Activated CD8-positive, alpha-beta memory T cell treated with anti-CD3 and anti-CD28 coated beads, Interleukin-2, amount 50 U/mL, for 48 hours (primary cell): ENCODE results near the gene ZNF69.
"Not testable (repeated sequence)": the region's sequence is repeated elsewhere in the genome, so short reads cannot be mapped to it uniquely, and the experiment has no call there.

Experiments
- DNase-seq: peaks from one replicate; pipeline ENCODE4 v3.0.0-alpha.2; 2020

The ZNF69 gene

GRCh38 chr19:11887611-11888531 is at the start of gene ZNF69:
Gene ZNF69, plus strand, starts transcription at chr19:11887782. Its CDS starts 142 bp downstream, at chr19:11887924.
- DNase-seq: peak; percentile 83

GRCh38 chr19:11843722-11844121 is 43.9 kb upstream of the ZNF69 start:
- DNase-seq: no peak

DNA sequence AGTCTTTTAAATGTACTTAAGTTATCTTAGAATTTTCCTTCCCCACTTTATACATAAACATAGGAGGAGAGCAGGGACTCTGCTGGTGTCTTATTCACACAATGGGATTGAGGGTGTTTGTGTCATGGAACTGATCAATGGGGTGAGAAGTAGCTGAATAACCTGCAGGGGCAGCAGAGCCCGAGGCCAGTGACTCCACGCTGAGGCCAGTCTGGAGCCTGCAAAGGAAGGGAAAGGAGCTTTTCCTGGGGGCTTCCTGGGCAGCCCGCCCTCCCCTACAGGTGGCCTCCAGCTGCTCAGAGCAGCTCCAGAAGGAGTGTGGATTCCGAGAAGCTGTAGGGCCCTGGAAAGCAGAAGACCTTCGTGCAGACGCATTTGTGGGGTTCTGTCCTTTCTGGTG is 40.0 kb upstream of the ZNF69 start:
- not testable (repeated sequence) for DNase-seq

DNA sequence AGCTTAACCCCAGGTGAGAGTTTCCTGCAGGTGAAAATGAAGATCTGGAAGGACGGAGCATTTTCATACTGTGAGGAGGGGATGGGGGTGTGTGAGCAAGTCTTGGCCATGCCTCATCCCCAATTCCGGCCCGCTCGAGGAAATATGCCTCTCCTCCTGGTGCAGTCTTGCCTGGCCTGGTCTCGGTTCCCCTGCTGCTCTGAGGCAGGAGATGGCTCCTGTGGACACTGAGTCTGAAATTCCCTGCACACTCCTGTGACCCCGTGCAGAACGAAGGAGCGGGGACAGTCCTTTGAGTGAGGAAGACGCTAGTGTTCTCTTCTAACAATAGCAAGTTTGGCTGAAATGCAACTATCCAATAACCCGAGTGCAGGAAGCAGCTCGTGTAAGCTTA is 39.4 kb upstream of the ZNF69 start:
- DNase-seq: no peak

GRCh38 chr19:11848594-11849469 is 38.8 kb upstream of the ZNF69 start, which contains the start of gene ZNF439:
Gene ZNF439, plus strand, starts transcription at chr19:11848726. Its CDS starts 142 bp downstream, at chr19:11848868.
- peak; percentile 92 for DNase-seq

GRCh38 chr19:11850289-11850688 is 37.3 kb upstream of the ZNF69 start:
- DNase-seq: not testable (repeated sequence)

DNA sequence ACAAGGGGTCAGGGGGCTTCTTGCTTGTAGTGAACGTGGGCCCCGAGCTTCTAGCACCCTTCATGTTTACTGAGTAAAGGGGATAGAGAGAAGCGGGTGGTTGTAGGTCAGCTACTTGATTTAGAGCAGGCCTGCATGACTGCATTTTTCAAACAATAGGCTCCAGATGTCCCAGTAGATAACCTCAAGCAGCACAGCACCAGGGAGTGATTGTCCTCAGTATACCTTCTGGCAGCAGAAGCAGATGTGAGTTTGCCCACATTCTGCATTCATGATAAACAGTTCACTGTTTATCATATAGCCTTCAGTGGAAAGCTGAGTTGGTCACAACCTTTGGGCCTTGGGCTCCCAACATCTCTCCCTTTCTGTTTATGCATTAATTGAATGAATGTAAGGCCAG is 34.2 kb upstream of the ZNF69 start:
- no peak for DNase-seq

DNA sequence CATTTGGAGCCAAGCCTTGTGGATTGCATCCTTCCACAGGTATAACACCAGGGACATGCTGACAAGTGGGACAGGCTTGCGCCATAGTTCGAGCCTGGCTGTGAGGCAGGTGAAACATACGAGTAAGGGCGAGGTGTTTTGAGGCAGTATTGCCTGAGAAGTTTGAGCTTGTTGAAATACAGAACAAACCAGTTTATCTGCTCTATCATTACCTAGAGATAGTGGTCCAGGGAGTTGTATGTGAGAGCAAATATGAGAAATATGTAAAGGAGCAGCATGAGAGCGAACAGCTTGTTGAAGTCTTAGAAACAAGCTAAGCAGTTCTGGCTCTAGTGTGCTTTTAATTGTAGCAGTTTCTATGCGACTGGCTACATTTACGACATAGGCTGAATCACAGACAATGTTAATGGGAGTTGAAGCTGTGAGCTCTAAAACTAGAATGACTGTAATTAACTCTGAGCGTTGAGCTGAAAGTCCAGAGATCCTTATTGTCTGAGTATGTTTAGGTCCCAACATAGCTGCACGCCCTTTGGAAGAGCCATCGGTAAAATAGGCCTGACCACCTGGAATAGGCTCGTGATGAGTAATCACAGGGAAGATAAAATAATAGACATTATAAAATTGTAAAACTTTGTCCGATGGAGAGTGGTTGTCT is 30.9 kb upstream of the ZNF69 start:
- no peak for DNase-seq

DNA sequence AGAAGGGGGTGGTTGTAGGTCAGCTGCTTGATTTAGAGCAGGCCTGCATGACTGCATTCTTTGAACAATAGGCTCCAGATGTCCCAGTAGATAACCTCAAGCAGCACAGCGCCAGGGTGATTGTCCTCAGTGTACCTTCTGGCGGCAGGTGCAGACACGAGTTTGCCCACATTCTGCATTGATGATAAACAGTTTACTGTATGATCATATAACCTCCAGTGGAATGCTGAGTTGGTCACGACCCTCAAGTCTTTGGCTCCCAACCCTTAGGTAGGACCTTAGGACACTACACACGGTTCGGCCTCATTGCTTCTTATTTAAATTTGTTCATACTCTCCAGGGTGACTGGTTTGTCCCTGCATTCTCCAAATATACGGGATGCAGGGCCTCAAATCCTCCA is 26.9 kb upstream of the ZNF69 start:
- no peak for DNase-seq

DNA sequence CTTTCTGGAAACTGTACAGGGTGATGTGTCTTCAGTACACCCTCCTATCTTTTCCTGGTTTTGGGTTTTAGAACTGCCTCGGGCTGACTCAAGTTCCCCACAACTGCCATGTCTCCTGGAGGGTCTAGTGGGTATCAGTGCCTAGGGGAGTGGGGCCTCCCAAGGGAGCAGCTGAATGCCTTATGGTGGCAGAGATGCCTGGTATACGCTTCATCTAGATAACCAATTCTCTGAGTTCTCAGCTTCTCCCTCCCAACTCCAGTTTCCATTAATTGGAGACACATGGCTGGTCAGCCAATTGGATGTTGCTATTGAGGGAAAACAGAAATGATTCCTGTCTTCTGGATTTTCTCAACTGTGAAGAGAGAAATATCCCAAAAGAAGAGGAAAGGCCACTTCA is 26.3 kb upstream of the ZNF69 start:
- DNase-seq: no peak

GRCh38 chr19:11867766-11868165 is 19.8 kb upstream of the ZNF69 start:
- DNase-seq: not testable (repeated sequence)

DNA sequence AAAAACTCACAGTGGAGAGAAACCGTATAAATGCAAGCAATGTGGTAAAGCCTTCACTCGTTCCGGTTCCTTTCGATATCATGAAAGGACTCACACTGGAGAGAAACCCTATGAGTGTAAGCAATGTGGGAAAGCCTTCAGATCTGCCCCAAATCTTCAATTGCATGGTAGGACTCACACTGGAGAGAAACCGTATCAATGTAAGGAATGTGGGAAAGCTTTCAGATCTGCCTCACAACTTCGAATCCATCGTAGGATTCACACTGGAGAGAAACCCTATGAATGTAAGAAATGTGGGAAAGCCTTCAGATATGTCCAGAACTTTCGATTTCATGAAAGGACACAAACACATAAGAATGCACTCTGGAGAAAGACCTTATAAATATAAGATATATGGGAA is 19.4 kb upstream of the ZNF69 start:
- DNase-seq: no peak

DNA sequence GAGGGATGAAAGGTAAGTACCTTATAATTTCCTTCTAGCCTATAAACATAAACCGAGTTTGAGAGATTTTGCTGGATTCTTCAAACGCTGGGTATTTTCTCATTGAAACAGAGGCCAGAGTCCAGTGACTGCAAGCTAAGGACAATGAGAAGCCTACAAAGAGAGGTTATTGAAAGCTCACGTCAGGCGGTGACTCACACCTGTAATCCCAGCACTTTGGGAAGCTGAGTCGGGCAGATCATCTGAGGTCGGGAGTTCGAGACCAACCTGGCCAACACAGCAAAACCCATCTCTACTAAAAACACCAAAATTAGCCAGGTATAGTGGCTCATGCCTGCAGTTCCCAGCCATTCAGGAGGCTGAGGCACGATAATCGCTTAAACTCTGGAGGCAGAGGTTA is 15.0 kb upstream of the ZNF69 start:
- DNase-seq: no peak

DNA sequence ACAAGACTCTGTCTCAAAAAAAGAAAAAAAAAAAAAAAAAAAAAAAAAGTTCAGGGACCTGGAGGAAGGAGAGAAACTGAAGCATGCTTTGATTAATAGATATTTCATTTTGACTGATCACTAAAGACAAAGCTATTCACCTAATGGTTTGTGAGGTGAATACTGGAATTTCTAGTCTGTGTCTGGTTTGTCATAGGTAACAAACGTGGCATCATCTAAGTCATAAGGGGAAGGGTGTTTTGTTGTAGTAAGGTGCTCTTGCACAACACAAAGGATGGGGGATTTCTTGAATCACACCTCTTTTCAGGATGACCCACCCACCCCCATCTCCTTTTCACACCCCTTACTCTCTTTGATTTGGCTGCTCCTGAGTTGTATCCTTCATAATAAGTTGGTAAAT is 13.8 kb upstream of the ZNF69 start:
- DNase-seq: no peak

DNA sequence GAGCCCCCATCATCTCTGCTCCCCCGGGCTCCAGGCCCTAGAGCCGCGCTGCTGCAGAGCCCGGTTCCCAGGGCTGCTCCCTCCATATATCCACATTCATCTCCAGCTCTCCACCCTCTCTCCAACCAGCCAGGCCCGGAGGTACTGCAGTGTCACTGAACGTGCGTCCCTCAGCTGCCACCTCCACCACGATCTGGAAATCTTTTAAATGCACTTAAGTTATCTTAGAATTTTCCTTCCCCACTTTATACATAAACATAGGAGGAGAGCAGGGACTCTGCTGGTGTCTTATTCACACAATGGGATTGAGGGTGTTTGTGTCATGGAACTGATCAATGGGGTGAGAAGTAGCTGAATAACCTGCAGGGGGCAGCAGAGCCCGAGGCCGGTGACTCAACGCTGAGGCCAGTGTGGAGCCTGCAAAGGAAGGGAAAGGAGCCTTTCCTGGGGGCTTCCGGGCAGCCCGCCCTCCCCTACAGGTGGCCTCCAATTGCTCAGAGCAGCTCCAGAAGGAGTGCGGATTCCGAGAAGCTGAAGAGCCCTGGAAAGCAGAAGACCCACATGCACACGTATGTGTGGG is 7.8 kb upstream of the ZNF69 start:
- peak; percentile 75 for DNase-seq

GRCh38 chr19:11880598-11880997 is 7.0 kb upstream of the ZNF69 start:
- DNase-seq: no peak

DNA sequence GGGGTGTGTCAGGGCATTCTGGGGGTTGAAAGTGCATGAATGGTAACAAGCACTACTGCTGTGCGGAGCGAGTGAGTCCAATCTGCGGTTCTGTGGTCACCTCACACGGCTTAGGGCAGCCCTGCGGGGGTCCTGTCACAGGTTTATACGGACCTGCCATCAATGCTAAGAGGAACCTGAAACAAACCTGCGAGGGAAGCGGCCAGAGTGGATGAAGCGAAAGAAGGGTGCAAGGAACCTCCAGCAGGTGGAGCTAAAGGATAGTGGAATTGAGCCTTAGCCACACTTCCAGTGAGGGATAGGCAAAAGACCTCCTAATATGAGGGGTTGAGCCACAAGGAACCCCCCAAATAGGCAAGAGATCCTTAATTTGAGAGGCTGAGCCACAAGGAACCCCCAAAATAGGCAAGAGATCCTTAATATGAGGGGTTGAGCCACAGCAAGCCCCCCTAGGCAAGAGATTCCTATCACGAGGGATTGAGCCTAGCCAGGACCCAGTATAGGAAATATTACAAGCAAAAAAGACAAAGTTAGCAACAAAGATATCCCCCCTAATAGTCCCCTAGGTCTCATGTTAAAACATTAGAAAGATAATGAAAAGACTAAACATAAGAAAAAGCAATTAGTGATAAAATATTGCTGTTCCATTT is 6.3 kb upstream of the ZNF69 start:
- DNase-seq: peak; percentile 74

DNA sequence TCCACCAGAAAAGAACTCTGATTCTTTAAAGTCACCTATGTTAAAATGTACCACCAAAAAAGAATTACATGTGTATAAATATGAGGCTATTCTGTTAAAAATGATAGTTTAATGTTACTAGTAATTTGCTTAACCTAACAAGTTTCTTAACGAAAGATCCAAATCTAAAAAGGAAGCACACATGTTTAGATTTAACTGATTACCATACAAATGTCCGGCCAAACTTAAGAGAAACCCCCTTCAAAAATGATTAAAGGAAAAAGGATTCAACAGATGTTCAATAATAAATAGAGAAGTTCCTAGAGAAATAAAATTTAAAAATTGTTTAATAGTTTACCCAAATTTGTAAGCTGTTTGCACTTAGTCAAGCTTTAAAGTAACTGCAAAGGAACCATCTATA is 5.0 kb upstream of the ZNF69 start:
- DNase-seq: no peak

DNA sequence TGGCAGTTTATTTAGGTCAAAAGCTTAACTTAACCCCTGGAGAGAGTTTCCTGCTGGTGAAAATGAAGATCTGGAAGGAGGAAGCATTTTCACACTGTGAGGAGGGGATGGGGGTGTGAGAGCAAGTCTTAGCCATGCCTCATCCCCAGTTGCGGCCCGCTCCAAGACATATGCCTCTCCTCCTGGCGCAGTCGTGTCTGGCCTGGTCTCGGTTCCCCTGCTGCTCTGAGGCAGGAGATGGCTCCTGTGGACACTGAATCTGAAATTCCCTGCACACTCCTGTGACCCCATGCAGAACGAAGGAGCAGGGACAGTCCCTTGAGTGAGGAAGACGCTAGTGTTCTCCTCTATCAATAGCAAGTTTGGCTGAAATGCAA is 360 bp upstream of the ZNF69 start:
- no peak for DNase-seq

DNA sequence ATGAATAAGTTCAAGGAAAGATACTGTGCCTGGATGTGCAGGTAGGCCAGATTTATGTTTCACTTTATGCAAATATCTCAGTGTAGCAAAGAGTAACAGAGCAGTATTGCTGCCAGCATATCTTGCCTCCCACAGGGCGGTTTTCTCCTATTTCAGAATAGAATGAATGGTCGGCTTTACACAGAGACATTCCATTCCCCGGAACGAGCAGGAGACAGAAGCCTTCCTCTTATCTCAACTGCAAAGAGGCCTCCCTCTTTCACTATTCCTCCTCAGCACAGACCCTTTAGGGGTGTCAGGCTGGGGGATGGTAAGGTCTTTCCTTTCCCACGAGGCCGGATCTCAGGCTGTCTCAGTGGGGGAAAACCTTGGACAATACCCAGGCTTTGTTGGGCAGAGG is 2.3 kb downstream of the ZNF69 start:
- not testable (repeated sequence) for DNase-seq

- no peak for DNase-seq
Measured at GRCh38 chr19:11890634-11891033, 3.1 kb downstream of the ZNF69 start.

GRCh38 chr19:11894851-11895250 is 7.3 kb downstream of the ZNF69 start:
- no peak for DNase-seq
